ENCODE data around the gene CREG2.

DNA sequence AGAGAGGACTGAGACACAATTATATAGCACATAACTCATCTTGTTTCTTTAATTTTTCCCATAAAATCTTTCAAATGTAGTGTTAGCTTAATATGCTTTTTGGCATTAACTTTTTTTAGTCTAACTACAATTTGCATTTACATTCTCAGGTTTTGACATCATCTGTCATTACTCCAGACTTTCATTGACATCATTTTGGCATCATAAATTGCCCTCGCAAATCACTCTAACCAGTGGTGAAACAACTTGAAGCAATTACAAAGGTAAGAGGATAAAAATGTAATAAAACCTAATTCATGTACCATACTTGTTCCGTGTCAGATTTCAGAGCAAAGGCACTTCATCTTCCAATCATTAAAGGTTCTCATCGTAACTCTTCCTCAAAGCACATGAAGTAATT, 46.2 kb upstream of the CREG2 start:
- TF ChIP-seq POLR2AphosphoS5 (IDR thresholded peaks at IDR 0.05) (no peak), POLR2A (IDR thresholded peaks at IDR 0.05) (no peak)
- TF ChIP-seq, protein P1, sequence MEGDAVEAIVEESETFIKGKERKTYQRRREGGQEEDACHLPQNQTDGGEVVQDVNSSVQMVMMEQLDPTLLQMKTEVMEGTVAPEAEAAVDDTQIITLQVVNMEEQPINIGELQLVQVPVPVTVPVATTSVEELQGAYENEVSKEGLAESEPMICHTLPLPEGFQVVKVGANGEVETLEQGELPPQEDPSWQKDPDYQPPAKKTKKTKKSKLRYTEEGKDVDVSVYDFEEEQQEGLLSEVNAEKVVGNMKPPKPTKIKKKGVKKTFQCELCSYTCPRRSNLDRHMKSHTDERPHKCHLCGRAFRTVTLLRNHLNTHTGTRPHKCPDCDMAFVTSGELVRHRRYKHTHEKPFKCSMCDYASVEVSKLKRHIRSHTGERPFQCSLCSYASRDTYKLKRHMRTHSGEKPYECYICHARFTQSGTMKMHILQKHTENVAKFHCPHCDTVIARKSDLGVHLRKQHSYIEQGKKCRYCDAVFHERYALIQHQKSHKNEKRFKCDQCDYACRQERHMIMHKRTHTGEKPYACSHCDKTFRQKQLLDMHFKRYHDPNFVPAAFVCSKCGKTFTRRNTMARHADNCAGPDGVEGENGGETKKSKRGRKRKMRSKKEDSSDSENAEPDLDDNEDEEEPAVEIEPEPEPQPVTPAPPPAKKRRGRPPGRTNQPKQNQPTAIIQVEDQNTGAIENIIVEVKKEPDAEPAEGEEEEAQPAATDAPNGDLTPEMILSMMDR (IDR thresholded peaks at IDR 0.05) = no peak
